GM18520 (cell line): ENCODE data around the gene C3orf22.
"Not testable (repeated sequence)": the region's sequence is repeated elsewhere in the genome, so short reads cannot be mapped to it uniquely, and the experiment has no call there.

Experiments used
- ATAC-seq: cut with Tn5 transposase; IDR thresholded peaks from one replicate; pipeline ENCODE4 v1.9.1; 2021; ENCODE audit not compliant: unreplicated experiment

C3orf22 gene, protein sequence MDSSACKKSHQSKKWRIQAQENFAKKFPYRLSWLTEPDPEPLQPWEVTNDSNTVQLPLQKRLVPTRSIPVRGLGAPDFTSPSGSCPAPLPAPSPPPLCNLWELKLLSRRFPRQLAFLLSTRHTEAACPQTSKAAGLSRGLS

DNA sequence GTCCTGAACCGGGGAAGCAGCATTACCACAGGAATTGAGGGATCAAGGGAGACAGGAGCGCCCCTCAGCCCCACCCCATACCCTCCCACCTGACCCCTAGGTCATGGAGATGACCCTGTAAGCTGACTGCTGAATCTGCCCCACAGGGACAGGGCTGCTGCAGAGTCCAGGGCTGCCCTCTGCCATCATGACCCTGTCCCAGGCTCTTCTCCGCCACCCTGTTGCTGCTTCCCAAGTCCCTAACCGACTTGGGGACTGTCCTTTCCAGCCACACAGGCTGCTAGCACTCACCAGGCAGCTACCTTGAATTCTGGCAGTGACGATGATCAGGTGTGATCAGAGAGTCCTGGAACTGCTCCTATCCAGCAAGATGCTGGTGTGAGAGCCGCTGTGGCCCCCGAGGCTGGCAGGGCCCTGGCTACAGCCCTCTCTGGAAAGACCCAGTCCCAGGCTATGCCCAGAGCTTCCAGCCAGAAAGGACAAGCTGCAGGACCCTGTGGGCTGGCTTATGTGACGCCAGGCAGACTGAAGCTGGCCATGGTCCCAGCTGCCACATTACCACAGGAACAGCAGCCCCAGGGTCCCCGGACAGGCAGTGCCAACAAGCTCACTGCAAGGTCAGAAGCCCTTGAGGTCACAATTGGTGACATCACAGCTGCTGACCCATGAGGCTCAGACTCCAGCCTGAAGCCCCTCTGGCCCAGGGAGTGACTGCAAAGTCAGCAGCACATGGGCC, at the start of gene C3orf22:
TSS of gene C3orf22 (minus strand) at position 597 of the 736 bp plus-strand sequence. CDS start 5,542 bp downstream, outside the sequence.
- ATAC-seq, result no peak

DNA sequence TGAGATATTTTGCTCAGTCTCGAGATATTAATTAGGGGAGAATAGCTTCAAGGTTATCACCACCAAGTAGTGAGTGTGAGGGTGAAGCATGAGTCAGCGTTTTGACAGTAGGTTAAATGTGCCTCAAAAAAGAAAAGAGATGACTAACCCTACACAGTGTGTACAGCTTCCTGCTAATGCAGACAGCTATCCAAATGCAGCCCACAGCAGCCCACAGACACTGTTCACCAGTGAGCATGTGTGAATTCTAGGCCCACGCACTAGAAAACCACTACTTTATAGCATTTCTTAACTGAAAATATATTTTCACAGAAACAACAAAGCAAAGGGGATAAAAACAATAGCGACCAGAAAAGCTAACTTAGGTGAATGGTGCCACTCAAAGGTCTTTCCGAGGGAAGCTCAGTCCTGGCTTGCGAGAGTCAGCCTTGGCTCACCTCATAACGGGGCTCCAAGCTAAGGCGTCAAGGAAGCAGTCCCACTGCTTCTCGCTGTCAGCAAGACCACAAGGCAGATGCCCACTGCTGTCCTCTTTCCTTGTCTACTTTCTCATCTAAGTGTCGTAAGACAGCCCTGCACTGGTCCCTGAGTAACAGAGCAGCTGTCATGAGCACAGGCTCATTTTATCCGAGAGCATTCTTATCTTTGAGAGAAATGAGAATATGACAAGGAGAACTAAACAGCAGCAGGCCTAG, 48.6 kb upstream of the C3orf22 start:
- ATAC-seq, result no peak

DNA sequence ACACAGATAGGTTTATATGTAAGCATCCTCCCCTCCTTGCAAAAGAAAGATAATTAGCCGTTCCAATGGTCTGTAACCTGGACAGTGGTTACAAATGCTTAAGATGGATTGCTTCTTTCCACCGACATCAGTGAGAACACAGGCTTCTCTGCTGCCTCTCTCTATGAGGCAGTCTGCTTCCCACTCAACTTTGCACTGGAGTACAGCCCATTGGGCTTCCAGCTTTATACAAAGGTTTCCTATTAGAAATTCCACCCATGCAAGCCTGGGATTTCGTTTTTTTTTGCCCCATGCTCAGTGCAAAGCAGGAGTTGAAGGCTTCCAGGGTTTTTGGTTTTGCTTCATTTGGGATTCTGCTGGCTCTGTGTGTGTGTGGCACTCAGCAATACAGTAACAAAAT, 47.3 kb upstream of the C3orf22 start:
- ATAC-seq, result no peak

DNA sequence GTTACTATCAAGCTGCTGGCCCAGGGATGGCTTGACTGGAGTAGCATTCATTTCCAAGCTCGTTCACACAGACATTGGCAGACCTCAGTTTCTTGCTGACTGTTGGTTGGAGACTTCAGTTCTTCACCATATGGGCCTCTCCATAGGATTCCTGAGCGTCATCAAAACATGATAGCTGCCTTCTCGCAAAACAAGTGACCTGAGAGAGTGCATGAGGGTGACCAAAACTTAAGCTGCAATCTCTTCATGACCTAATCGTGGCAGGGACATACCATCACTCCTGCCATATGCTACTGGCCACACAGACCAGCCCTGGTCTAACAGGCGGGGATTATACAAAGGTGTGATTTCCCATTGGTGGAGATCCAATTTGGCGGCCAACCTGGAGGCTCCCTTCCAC, 46.0 kb upstream of the C3orf22 start:
- no peak for ATAC-seq

DNA sequence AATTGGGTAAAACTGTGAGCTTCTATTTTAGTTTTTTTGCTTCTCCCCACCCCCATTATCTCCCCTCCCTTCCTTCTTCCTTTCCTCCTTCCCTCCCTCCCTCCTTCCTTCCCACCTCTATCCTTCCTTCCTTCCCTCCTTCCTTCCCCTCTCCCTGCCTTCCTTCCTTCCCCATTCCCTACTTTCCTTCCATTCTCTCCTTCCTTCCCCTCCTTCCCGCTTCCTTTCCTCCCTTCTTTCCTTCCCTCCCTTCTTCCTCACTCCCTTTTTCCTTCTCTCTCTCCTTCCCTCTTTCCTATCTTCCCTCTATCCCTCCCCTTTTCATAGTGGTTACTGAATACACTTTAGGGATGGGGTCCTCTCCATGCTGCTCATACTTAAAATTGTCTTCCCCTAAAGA, 40.4 kb upstream of the C3orf22 start:
- no peak for ATAC-seq

DNA sequence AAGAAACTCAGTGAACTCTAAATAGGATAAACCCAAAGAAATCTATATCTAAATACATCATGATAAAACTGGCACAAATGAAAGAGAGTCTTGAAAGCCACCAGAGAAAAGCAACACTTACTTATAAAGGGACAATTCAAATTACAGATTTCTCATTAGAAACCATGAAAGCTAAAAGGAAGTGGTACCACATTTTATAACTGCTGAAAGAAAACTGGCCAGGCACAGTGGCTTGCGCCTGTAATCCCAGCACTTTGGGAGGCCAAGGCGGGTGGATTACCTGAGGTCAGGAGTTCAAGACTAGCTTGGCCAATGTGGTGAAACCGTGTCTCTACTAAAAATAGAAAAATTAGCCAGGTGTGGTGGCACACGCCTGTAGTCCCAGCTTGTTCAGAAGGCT, 36.7 kb upstream of the C3orf22 start:
- ATAC-seq, result not testable (repeated sequence)

DNA sequence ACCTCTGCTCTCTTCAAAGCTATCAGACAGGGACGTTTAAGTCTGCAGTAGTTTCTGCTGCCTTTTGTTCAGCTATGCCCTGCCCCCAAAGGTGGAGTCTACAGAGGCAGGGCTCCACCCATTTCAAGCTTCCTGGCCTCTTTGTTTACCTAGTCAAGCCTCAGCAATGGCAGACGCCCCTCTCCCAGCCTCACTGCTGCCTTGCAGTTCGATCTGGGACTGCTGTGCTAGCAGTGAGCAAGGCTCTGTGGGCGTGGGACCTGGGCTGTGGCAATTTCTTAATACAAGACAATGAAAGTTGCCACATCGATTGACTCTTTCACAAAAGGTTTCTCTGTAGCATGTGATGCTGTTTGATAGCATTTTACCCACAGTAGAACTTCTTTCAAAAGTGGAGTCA, 32.8 kb upstream of the C3orf22 start:
- ATAC-seq, result not testable (repeated sequence)

DNA sequence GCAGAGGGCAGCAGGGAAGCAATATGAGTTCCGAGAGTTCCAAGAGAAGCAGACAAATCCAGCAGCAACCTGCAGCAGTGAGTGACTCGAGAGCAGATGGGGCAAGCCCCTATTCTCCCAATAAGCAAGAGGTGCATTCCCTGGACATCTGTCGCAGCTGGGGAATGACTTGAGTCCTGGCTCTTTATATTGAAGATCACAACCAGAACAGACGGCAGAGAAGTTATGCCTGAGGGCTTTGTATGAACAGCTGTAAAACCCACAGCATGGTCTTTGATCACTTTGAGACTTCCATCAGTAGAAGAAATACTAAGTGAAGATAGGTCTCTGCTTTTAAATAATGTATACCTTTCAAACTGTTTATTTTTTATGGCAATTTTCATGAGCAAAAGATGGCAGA, 23.6 kb upstream of the C3orf22 start:
- no peak for ATAC-seq

DNA sequence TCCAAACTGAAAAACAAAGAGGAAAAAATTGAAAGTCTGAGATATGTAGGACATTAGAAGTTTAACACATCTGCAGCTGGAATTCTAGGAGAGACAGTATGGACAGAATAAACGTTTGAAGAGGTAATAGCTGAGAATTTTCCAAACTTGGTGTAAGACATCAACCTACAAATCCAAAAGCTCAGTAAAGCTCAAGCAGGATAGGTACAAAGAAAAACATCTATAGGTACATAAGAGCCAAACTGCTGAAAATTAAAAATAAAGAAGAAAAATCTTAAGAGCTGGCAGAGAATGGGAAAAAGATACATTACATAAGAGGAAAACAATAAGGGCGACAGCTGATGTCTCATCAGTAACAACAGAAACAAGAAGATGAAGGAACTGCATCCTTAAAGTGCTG, 22.8 kb upstream of the C3orf22 start:
- ATAC-seq, result no peak

DNA sequence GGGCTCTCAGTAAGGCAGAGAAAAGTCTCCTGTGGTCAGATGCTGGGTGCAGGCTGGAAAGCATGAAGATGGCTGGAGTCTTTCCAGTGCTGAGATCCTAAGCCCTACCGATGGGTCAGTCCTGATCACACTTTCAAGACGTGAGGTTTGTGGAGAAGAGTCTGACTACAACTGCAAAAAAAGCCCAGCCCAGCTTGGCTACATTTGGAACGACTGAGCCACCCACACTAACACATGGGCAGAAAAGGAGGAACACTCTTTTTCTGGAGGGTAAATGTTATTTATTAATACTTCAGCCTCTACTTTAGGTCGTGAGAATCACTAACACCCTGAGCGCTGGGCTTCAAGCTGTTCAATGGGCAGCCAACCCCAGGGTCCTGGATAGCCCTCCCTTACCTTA, 22.0 kb upstream of the C3orf22 start:
- ATAC-seq, result no peak

DNA sequence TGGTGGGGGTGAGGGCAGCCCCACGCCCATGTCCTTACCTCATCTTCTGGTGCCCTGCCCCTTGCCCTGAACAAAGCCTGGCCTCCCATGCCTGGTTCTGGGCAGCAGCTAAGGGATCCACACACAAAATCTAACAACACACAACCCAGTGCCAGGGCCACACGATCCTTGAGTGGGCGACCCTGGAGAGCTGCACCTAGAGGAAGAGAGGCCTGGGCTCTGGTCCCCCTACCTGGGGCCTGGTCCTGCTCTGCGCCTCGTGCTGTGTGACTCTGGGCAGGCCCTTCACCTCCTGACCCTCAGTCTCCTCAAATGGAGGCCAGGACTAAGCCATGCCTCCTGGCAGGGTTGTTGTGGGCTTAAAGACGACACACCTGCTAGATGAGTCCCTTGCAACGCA, 20.0 kb upstream of the C3orf22 start:
- no peak for ATAC-seq

DNA sequence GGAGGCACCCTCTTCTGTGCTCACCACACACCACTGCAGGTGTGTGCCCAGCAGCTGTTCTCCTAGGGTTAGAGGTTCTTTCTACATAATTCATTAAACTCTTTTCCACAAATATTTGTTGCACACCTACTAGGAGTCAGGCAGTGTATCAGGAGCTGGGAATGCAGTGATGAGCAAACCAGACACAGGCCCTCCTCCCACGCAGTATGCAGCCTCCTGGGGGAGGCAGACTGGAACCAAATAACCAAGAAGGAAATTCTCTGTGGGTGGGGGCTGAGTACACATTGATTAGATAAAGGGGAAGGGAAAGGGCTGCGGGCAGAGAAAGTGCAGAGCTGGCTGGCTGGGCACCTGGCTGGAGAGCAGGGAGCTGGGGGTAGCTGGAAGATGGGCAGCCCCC, 18.5 kb upstream of the C3orf22 start:
- no peak for ATAC-seq

DNA sequence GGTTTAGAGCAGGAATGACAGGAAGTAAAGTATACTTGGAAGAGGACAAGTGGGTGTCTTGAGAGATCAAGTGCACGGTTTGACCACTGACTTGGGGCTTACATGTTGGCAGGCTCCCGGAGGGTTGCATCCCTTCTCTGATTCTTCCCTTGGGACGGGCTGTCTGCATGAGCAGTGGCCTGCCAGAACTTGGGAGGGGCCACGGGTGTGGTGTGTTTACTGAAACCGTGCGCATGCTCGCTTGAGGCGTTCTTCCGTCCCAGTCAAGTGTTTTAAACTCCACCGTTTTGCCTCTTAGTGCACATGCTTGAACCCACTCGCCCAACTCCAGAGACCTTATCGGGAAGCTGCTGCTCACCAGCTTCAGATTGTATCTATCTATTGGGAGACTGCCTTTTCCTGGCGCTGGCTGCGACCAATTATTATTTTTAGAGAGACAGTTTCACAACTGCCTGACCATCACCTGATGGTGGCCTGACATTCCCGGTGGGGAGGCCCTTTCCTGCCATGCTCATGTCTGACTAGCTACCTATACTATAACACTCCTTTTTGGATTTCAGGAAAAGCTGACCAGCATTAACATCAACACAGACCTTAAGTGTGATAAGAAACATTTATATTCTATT, 14.9 kb upstream of the C3orf22 start:
- no peak for ATAC-seq

DNA sequence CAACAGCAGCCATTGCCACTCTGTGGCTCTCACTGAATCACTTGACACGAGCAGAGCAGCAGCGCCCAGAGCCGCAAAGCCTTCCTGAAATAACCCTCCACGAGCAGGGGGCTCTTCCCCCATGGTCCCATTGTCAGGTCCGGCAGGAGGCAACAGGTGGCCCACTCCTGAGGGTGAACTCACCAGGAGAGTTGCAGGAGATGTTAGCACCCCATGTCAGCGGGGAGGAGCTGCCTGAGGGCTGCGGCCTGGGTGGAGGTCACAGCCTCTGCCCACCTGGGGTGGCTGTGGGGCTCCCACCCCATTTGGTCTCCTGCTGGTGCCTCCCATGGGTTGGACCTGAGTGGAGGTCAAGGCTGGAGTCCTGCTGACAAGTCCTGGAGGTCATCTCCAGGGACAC, 12.3 kb upstream of the C3orf22 start:
- ATAC-seq, result no peak

DNA sequence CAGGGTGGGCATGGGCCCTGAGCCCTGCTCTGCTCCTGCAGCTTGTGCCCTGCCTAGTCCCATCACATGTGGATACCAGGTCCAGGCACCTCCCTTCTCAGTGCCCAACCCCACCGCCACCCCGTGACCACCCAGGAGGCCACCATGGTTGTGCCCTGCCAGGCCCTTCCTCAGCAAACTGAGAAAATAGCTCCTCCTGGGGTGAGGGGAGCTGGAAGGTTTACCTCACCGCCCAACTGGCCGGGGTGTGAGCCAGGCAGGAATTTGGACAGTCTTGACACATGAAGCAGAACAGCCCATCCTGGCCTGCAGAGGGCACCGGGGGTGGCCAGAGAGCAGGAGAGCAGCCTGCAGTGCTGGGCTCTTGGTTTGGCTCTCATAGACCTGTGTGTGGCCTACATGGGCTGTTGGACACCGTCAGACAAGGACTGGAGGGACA, 11.4 kb upstream of the C3orf22 start:
- ATAC-seq, result no peak

DNA sequence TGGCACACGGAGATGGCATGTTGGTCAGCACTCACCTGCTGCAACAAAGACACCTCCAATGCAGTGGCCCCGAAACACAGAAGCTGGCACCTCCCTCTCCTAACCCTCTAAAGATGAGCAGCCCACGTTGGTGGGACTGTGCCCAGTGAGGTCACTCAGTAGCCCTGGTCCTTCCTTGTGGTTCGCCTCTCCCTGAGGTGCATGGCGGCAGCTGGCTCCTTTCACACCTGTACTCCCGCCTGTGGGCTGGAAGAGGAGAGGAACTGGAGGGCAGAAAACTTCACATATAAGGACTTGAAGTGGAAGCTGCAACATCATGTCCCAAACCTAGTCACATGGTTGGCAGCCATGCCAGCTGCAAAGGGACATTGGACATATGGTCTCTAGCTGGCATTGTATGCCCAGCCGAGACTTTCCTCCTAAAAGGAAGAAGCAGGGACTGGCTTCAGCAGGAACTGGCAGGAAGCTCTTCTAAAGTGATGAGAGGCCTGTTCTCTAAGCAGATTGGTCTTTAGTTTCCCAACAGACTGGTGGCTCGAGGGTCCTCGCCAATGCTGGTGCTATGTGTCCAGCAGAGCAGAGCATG, 10.8 kb upstream of the C3orf22 start:
- ATAC-seq, result no peak

DNA sequence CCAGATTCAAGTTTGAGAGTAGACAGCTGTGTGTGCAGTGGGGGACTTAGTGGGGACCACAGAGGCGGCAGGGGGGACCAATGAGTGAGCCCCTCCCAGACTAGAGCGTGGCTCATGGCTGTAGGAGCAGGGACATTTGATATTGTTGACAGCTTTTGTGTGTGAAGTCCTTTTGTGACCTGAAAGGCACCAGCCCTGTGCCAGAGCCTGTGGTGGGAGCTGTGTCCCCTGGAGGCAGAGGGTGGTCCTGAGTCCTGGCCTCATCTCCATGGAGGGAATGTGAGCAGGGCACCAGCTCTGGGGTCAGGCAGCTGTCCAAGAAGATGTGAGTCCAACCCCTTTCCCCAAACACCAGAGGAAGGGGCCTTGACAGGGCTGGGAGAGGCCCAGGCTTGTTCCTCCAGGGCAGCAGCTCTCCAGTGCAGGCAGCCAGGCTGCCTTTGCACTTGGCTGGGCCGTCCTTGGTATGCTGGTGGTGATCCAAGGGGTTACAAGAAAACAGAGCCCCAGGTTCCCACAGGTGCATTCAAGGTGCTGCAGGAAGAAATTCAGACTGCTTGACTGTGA, 10.1 kb upstream of the C3orf22 start:
- no peak for ATAC-seq

DNA sequence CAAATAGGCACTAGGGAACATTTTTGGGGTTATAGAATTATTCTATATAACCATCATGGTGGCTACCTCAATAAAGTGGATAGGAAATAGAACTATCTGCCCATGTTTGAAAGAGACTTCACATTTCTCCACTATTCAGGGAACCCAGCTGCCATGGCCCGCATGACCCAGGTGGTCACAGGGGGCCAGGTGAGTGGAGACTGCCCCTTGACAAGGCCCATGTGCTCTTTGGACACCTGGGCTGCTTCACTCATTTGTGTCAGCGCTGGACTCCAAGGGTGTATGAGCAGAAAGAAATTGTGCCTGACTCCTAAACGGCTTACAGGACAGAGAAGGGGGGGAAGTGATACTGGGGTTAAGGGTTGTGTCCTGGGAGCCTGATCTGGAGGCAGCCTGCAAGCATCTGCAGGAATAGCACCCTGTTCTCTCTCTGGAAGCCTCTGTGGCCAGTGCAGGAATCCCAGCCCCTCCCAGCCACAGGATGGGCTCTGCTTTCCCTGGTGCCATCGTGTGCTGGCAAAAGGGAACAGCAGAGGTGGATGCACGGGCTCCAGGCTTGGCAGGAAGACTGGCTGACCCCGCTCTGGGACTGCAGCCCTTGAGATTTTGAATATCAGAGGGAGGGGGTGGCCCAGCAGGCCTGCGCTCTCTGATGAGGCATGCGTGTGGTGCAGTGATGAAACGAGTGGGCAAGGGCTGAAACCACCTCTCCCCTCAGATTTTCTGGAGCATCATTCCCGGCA, 9.1 kb upstream of the C3orf22 start:
- no peak for ATAC-seq

DNA sequence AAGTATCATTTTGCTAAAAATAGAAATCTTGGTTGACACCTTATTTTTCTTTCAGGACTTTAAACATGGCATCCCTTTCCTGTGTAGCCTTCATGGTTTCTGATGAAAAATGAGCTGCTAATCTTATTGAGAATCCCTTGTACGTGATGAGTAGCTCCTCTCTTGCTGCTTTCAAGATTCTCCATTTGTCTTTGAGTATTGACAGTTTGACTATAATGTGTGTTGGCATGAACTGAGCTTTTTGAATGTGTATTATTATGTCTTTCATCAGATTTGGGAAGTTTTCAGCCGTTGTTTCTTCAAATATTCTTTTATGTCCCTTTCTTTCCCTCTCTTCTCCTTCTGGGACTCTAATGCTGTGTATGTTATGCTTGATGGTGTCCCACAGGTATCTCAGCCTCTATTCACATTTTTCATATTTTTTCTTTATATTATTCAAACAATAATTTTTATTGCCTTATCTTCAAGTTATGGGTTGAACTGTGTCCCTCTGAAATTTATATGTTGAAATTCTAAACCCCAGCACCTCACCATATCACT, 4.1 kb upstream of the C3orf22 start:
- no peak for ATAC-seq

DNA sequence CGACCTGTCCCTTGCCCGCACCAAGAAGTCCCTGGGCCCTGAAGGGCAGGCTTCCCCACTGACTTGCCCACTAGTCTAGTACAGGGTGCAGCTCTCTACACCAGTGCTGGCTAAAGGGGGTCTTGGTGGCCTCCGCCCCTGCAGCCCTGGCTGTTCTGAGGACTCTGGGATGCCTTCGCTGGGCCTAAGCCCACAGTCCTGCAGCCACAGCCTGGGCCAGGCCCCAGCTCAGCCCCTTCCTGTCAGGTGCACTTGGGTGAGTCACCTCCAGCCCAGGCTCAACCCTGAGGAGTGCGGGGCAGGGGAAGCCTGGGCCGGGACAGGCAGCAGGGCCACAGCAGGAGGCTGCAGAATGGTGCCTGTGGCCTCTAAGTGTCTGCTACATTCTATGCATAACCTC, 971 bp downstream of the C3orf22 start:
- ATAC-seq, result no peak
